DOHH2 (cell line): ENCODE data around the gene TTC22.

ENCODE experiments used
- CTCF ChIP-seq: fragments of 200-600 bp; sonication (generic); IDR thresholded peaks from one replicate; pipeline ENCODE4 v1.5.1; 2014; ENCODE audit warnings: antibody characterized with exemption, mild to moderate bottlenecking, low read depth, low read length; ENCODE audit not compliant: poor library complexity, severe bottlenecking
- EZH2phosphoT487 ChIP-seq: fragments of 200-600 bp; sonication (generic); IDR thresholded peaks from 2 replicates; pipeline ENCODE4 v1.6.1; 2017; ENCODE audit warnings: borderline replicate concordance, mild to moderate bottlenecking, antibody characterized with exemption, low read length, moderate library complexity, mixed read lengths

GRCh38 chr1:54846301-54846700 is 45.2 kb upstream of the TTC22 start:
- TF ChIP-seq CTCF (no peak), EZH2phosphoT487 (no peak)
